ENCODE data around the gene CDH4.

- TF ChIP-seq CTCF (IDR thresholded peaks at IDR 0.05): no peak
- TF ChIP-seq ZSCAN18 (CRISPR knock-in tag; IDR thresholded peaks at IDR 0.05): no peak
- TF ChIP-seq MAX (CRISPR knock-in tag; IDR thresholded peaks at IDR 0.05): no peak
- no peak for TF ChIP-seq TP53 (CRISPR knock-in tag; IDR thresholded peaks at IDR 0.05)
- no peak for TF ChIP-seq ZNF281 (CRISPR knock-in tag; IDR thresholded peaks at IDR 0.05)
- TF ChIP-seq USF2 (CRISPR knock-in tag; IDR thresholded peaks at IDR 0.05): no peak
- no peak for TF ChIP-seq ZNF263 (CRISPR knock-in tag; IDR thresholded peaks at IDR 0.05; ENCODE audit: low read depth)
- no peak for TF ChIP-seq ZNF219 (CRISPR knock-in tag; IDR thresholded peaks at IDR 0.05; ENCODE audit: borderline replicate concordance)
Measured at GRCh38 chr20:61815176-61815575, 563.1 kb downstream of the CDH4 start.
